ENCODE data around the gene PANK1. TPM values are rescaled to one million over a fixed set of nuclear protein-coding genes. Genes with fewer than 3 reads are reported as not detected.
"Not testable (repeated sequence)": the region's sequence is repeated elsewhere in the genome, so short reads cannot be mapped to it uniquely, and the experiment has no call there.

PANK1 gene
- total RNA-seq, 1 experiment from 2014 or later: 8.6 TPM

DNA sequence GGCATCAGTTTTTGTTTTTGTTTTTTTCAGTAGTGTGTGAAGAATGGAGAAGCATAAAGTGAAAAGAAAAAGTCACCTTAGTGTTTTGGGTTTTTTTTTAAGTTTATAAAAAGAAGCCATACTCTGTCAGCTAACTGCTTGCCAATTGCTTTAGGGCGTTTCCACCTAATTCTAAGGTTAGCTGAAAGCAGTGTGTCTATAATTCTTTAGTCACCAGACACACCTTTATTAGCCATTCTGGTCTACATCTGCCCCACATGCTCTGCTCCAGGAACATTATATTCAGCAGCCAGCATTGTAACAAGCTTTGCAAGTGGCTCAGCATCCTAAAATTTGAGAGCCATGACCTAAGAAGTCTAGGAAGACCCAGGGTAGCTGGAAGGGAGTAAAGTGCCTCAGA is 95.5 kb downstream of the PANK1 start:
- Mint-ChIP-seq H3K9me3 (ENCODE audit: low read depth, unreplicated experiment) (no peaks in the 10 kb centered on the region), H3K4me3 (ENCODE audit: low read depth, unreplicated experiment) (no peak overlapping the region), H3K36me3 (ENCODE audit: insufficient read depth, unreplicated experiment) (peaks cover 14% of the 10 kb centered on the region), H3K27ac (ENCODE audit: unreplicated experiment) (peak overlapping the region; percentile 14), H3K27me3 (ENCODE audit: unreplicated experiment) (no peaks in the 10 kb centered on the region), H3K4me1 (ENCODE audit: low read depth, unreplicated experiment) (peaks cover 49% of the 10 kb centered on the region)
- no peak for DNase-seq
- intact Hi-C loops (cut with micrococcal nuclease; ENCODE audit: unreplicated experiment): no loop called here
- BruUV-seq (replicated peaks): no TSS peak
- CTCF ChIA-PET: interaction anchor here (0.7 kb wide), 1 partner anchor 82 kb away, joined by 3 read pairs; no protein-coding TSS in a partner anchor
- TF ChIP-seq, protein P1, sequence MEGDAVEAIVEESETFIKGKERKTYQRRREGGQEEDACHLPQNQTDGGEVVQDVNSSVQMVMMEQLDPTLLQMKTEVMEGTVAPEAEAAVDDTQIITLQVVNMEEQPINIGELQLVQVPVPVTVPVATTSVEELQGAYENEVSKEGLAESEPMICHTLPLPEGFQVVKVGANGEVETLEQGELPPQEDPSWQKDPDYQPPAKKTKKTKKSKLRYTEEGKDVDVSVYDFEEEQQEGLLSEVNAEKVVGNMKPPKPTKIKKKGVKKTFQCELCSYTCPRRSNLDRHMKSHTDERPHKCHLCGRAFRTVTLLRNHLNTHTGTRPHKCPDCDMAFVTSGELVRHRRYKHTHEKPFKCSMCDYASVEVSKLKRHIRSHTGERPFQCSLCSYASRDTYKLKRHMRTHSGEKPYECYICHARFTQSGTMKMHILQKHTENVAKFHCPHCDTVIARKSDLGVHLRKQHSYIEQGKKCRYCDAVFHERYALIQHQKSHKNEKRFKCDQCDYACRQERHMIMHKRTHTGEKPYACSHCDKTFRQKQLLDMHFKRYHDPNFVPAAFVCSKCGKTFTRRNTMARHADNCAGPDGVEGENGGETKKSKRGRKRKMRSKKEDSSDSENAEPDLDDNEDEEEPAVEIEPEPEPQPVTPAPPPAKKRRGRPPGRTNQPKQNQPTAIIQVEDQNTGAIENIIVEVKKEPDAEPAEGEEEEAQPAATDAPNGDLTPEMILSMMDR (IDR thresholded peaks at IDR 0.05; ENCODE audit: unreplicated experiment): no peak

DNA sequence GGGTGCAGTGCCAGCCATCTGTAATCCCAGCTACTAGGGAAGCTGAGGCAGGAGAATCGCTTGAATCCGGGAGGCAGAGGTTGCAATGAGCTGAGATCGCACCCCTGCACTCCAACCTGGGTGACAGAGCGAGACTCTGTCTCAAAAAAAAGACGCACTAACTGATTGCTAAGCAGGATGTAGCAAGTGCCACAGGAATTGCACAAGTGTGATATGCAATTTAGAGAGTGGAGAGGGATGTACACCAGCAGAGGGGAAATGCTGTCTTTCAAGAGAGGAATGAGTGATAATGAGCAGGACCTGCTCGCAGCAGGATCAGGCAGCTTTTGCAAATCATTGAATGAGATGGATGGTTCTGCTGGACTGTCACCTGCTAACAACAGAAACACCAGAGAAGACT is 96.4 kb downstream of the PANK1 start:
- no peaks in the 10 kb centered on the region for H3K9me3 Mint-ChIP-seq (ENCODE audit: low read depth, unreplicated experiment)
- peaks cover 41% of the 10 kb centered on the region for H3K4me1 Mint-ChIP-seq (ENCODE audit: low read depth, unreplicated experiment)
- H3K36me3 Mint-ChIP-seq (ENCODE audit: insufficient read depth, unreplicated experiment): peaks cover 14% of the 10 kb centered on the region
- intact Hi-C loops (cut with micrococcal nuclease; ENCODE audit: unreplicated experiment): no loop called here
- BruUV-seq (replicated peaks): no TSS peak
- DNase-seq: no peak
- no peak overlapping the region for H3K4me3 Mint-ChIP-seq (ENCODE audit: low read depth, unreplicated experiment)
- no peak overlapping the region for H3K27ac Mint-ChIP-seq (ENCODE audit: unreplicated experiment)
- CTCF ChIA-PET: no interaction called here
- TF ChIP-seq, protein P1 (IDR thresholded peaks at IDR 0.05; ENCODE audit: unreplicated experiment): no peak
- no peaks in the 10 kb centered on the region for H3K27me3 Mint-ChIP-seq (ENCODE audit: unreplicated experiment)

DNA sequence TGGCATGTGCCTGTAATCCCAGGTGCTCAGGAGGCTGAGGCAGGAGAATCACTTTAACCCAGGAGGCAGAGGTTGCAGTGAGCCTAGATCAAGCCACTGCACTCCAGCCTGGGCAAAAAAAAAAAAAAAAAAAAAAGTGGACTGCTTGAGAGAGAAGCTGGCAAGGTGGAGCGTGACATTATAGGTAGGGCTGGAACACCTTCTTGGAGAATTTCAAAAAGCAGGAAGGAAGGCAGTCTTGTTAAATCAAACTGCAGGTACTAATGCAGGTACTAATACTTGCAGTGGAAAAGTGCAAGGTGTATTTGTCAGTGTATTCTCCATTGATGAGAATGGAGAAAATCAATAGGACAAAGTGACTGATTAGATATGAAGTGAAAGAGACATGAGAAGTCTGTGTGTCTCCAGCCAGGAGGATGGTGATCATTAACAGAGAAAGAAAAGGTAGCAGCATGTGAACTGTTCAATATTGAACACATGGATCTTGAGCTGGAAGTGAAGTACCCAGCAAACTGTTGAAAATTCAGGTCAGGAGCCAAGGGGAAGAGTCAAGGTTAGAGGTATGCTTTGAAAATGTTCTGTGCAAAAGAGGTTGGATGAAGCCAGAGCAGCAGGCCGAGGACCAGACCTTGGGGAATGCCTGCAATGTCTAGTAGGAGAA is 97.1 kb downstream of the PANK1 start:
- H3K27ac Mint-ChIP-seq (ENCODE audit: unreplicated experiment): no peak overlapping the region
- no peaks in the 10 kb centered on the region for H3K9me3 Mint-ChIP-seq (ENCODE audit: low read depth, unreplicated experiment)
- H3K4me3 Mint-ChIP-seq (ENCODE audit: low read depth, unreplicated experiment): no peak overlapping the region
- no peaks in the 10 kb centered on the region for H3K27me3 Mint-ChIP-seq (ENCODE audit: unreplicated experiment)
- TF ChIP-seq, protein P1 (IDR thresholded peaks at IDR 0.05; ENCODE audit: unreplicated experiment): no peak
- H3K4me1 Mint-ChIP-seq (ENCODE audit: low read depth, unreplicated experiment): peaks cover 34% of the 10 kb centered on the region
- intact Hi-C loops (cut with micrococcal nuclease; ENCODE audit: unreplicated experiment): no loop called here
- DNase-seq: no peak
- peaks cover 7% of the 10 kb centered on the region for H3K36me3 Mint-ChIP-seq (ENCODE audit: insufficient read depth, unreplicated experiment)
- BruUV-seq (replicated peaks): no TSS peak
- CTCF ChIA-PET: interaction anchor here (0.6 kb wide), 1 partner anchor 233 kb away, joined by 4 read pairs; no protein-coding TSS in a partner anchor

DNA sequence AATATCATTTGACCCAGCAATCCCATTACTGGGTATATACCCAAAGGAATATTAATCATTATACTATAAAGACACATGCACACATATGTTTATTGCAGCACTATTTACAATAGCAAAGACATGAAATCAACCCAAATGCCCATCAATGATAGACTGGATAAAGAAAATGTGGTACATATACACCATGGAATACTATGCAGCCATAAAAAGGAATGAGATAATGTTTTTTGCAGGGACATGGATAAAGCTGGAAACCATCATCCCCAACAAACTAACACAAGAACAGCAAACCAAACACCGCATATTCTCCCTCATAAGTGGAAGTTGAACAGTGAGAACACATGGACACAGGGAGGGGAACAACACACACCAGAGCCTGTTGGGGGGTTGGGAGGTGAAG is 98.4 kb downstream of the PANK1 start:
- H3K27ac Mint-ChIP-seq (ENCODE audit: unreplicated experiment); intact Hi-C loops (cut with micrococcal nuclease; ENCODE audit: unreplicated experiment); H3K36me3 Mint-ChIP-seq (ENCODE audit: insufficient read depth, unreplicated experiment); CTCF ChIA-PET; H3K4me3 Mint-ChIP-seq (ENCODE audit: low read depth, unreplicated experiment); H3K27me3 Mint-ChIP-seq (ENCODE audit: unreplicated experiment); DNase-seq; H3K9me3 Mint-ChIP-seq (ENCODE audit: low read depth, unreplicated experiment); BruUV-seq (replicated peaks): not testable (repeated sequence)
- peaks cover 32% of the 10 kb centered on the region for H3K4me1 Mint-ChIP-seq (ENCODE audit: low read depth, unreplicated experiment)

DNA sequence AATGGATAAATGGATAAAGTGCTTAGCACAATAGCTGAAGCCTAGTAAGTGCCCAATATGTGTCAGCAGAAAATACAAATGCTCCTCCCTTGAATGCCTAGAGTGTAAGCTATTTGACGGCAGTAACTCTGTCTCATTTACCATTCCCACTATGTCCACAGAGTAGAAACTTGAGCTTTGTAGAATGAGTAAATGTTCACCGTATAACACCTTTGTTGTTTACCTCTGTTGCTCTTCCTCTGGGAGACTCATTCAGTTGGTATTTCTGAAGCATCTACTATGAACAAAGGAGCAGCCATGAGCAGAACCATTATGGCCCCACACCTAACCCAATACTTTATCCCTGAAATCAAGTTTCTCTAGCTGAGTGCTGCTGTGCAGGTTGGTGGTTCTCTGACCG is 101.2 kb downstream of the PANK1 start:
- intact Hi-C loops (cut with micrococcal nuclease; ENCODE audit: unreplicated experiment): no loop called here
- H3K27me3 Mint-ChIP-seq (ENCODE audit: unreplicated experiment): peaks cover 7% of the 10 kb centered on the region
- TF ChIP-seq, protein P1 (IDR thresholded peaks at IDR 0.05; ENCODE audit: unreplicated experiment): no peak
- H3K4me1 Mint-ChIP-seq (ENCODE audit: low read depth, unreplicated experiment): peaks cover 13% of the 10 kb centered on the region
- H3K4me3 Mint-ChIP-seq (ENCODE audit: low read depth, unreplicated experiment): no peak overlapping the region
- BruUV-seq (replicated peaks): no TSS peak
- H3K36me3 Mint-ChIP-seq (ENCODE audit: insufficient read depth, unreplicated experiment): no peaks in the 10 kb centered on the region
- no peak for DNase-seq
- no peaks in the 10 kb centered on the region for H3K9me3 Mint-ChIP-seq (ENCODE audit: low read depth, unreplicated experiment)
- H3K27ac Mint-ChIP-seq (ENCODE audit: unreplicated experiment): no peak overlapping the region
- CTCF ChIA-PET: no interaction called here

Measured in Calu3 (cell line).